HT-29 (cell line): ENCODE data around the gene ACVRL1. TPM values are rescaled to one million over a fixed set of nuclear protein-coding genes. Genes with fewer than 3 reads are reported as not detected.

Source experiments
- DNase-seq: peaks from one replicate; pipeline ENCODE4 v3.0.0-alpha.2; 2015; ENCODE audit warnings: low spot score
- total RNA-seq: library from RNA; depleted of rRNA; stranded (reverse); fragments of >200 nt; shearing (Covaris generic); gene quantifications from 2 replicates; pipeline ENCODE4 v1.2.3, GENCODE V29; 2014; rRNA removed

The ACVRL1 gene
- not detected in 2 replicates for total RNA-seq

- DNase-seq, result no peak
These were observed at the start of gene ACVRL1 for GRCh38 chr12:51907083-51907855. ACVRL1 (plus strand) TSS chr12:51907504; CDS start chr12:51912475, 4,971 bp downstream.

- no peak for DNase-seq
These were observed 46.3 kb upstream of the ACVRL1 start for GRCh38 chr12:51860986-51861385.

- DNase-seq, result no peak
These were observed 44.4 kb upstream of the ACVRL1 start for GRCh38 chr12:51862947-51863346.

DNA sequence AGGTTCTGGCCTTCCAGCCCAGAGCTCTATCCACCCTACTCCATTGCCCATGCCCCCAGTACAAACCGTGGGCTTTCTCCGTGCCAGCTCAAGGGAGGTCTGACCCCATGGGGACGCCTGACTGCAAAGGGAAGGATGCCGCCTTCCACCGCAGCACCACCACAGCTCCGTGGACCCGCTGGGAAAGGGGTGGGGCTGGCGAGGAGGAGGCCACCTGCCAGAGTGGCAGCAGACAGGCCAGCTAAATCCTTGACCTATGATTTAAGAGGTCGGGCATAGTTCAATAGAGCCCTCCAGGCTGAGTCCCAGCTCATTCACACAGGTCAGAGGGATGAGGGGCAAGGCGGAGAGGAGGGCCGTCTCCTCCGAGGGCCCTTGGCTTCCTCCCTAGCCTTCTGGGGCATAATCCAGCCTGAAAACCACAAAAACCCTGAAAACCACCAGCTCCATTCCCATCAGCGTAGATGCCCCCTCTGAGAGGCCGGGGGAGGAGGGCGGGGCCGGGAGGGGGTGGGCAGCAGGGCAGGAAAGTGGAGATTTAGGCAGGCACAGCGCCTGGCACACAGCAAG is 43.9 kb upstream of the ACVRL1 start:
- DNase-seq, result no peak

- no peak for DNase-seq
These were observed 43.1 kb upstream of the ACVRL1 start for GRCh38 chr12:51863933-51864832.

DNA sequence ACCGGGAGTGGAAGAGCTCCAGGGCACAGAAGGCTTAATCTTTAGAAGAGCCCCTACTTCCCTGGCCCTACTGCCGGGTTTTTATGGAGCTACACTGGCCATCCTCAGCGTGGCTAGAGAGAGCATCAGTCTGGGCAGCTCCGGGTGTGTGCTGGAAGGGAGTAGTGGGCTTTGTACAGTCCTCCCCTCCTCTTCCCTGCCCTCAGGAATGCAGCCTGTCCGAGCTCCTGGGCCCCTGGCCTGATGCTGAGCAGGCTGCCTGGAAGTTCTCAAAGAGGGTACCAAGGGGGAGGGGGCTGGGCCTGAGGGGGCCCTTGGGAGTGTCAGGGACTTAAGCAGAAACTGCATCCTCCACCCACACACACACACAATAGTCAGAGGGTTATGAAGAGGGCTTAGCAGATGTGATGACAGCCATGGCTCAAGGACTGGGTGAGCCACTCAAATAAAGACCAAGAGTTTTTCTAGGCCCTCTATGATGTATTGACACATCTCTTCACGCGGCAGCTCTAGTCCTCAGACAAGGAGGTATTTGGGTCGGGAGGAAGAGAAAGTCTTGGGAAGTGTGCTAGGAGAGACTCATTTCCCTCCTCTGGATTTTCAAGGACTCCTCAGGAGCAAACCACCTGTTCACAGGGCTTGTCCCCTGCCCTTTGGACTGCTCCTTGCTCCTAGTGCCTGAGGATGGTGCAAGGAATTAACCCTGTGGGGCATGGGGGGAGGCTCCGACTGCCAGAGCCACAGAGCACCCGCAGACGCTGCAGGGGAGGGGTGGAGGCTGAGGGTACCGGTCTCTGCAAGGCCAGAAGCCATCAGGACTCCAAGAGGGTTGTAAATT is 42.3 kb upstream of the ACVRL1 start:
- DNase-seq, result no peak

GRCh38 chr12:51865757-51866270 is 41.5 kb upstream of the ACVRL1 start:
- DNase-seq, result no peak

DNA sequence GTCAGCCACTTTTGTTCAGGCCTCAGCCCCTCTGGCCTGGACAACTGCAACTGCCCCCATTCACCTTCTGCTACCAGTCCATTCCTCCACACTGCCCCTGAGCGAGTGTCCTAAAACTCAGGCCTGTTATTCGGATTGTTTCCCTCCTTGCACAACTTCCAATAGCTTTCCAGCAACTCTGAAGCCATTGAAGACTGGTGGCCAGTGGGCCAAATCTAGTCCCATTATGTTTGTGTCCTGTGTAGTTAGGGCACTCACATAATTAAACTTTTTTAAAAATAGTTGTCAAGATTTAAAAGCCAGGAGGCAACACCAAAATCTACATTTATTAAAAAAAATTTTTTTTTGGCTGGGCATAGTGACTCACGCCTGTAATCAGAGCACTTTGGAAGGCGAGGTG is 41.0 kb upstream of the ACVRL1 start:
- no peak for DNase-seq

DNA sequence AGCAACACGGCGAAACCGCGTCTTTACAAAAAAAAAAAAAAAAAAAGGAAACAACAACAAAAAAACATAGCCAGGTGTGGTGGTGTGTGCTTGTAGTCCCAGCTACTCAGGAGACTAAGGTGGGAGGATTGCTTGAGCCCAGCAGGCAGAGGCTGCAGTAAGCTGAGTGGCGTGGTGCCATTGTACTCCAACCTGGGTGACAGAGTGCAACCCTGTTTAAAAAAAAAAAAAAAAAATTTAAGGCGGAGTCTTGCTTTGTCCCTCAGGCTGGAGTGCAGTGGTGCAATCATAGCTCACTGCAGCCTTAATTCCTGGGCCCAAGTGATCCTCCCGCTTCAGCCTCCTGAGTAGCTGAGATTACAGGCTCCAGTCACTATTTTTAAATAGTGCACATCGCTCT is 40.5 kb upstream of the ACVRL1 start:
- DNase-seq, result no peak

- DNase-seq, result no peak
These were observed 39.9 kb upstream of the ACVRL1 start for GRCh38 chr12:51867371-51867770.

- no peak for DNase-seq
These were observed 39.4 kb upstream of the ACVRL1 start for GRCh38 chr12:51867796-51868428.

- no peak for DNase-seq
These were observed 38.3 kb upstream of the ACVRL1 start for GRCh38 chr12:51868821-51869495.

- no peak for DNase-seq
These were observed 37.8 kb upstream of the ACVRL1 start for GRCh38 chr12:51869496-51869865.

- no peak for DNase-seq
These were observed 37.4 kb upstream of the ACVRL1 start for GRCh38 chr12:51869931-51870330.

DNA sequence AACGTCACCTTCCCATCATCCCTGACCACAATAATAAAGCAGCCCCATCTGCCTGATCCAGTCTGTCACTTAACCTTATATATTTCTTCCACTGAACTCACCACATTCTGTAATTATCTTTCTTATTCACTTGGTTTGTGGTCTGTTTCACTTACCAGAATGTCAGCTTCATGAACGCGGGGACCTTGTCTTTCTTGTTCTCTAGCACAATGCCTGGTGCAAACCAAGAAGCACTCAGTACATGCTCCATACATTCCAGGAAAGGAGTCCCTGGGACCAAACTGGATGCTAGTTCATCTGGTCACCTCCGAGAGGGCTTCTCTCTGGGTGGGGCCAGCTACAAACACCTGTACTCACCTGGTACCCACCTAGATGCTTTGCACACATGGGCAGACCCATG is 36.8 kb upstream of the ACVRL1 start:
- no peak for DNase-seq

DNA sequence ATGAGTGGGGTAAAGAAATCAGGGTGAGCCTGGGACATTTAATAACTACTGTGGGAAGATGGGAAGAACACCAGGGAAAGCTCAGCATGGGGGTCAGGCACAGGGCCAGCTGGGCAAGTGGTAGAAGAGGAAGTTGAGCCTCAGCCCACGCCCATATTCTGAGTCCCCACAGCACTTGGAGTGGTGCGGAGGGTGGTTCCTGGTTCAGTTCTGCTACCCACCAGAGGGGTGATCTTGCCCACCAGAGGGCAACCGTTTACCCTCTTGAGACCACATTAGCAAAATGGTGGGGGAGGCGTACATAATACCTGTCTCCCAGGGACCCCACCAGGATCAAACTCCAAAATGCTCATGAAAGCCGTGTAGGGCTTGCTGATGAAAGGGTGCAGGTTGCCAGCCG is 36.2 kb upstream of the ACVRL1 start:
- no peak for DNase-seq

GRCh38 chr12:51871918-51872688 is 35.2 kb upstream of the ACVRL1 start:
- DNase-seq, result no peak

DNA sequence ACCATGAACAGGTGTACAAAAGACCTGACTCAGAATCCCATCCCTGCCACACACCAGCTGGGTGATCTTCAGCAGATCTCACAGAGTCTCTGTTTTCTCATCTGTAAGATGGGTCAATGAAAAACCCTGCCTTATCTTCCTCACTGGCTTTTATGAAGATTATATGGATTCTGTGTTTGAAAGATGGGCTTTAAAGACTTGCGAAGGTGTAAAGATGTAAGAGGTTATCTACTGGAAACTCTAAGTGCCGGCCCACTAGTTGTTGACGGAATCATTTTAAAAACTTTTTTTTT is 34.7 kb upstream of the ACVRL1 start:
- no peak for DNase-seq

GRCh38 chr12:51873251-51873994 is 33.9 kb upstream of the ACVRL1 start:
- no peak for DNase-seq
